GM23338 (cell line): ENCODE results near the gene ANTXR1. TPM values are rescaled to one million over a fixed set of nuclear protein-coding genes. Genes with fewer than 3 reads are reported as not detected.

Experiments used
- ATAC-seq: fragments of 200-7000 bp; cut with Tn5 transposase; 3 replicates; pipeline ENCODE4 v1.9.1; 2020
- DNase-seq: peaks from one replicate; pipeline ENCODE4 v3.0.0-alpha.2; 2015; ENCODE audit warnings: low spot score
- H2AFZ ChIP-seq: fragments of 200-600 bp; sonication (generic); 2 replicates; pipeline ENCODE4 v1.8.0; 2016; ENCODE audit warnings: antibody characterized with exemption, mild to moderate bottlenecking, moderate library complexity
- H3F3A ChIP-seq: fragments of 200-600 bp; sonication (generic); replicated peaks from 2 replicates; pipeline ENCODE4 v1.8.0; 2017; ENCODE audit warnings: antibody characterized with exemption, mixed run types, low read depth
- H3K27ac ChIP-seq: fragments of 200-600 bp; sonication (generic); 2 replicates; pipeline ENCODE4 v1.6.1; 2016; ENCODE audit warnings: low read depth
- H3K27me3 ChIP-seq: fragments of 200-600 bp; sonication (generic); 2 replicates; pipeline ENCODE4 v1.8.0; 2016; ENCODE audit warnings: mild to moderate bottlenecking, mixed run types, moderate library complexity; ENCODE audit not compliant: insufficient read depth
- H3K36me3 ChIP-seq: fragments of 200-600 bp; sonication (generic); 2 replicates; pipeline ENCODE4 v1.8.0; 2016; ENCODE audit warnings: mild to moderate bottlenecking; ENCODE audit not compliant: insufficient read depth
- H3K4me1 ChIP-seq: fragments of 200-600 bp; sonication (generic); 2 replicates; pipeline ENCODE4 v1.8.0; 2016; ENCODE audit warnings: mild to moderate bottlenecking, moderate library complexity; ENCODE audit not compliant: insufficient read depth
- H3K4me2 ChIP-seq: fragments of 200-600 bp; sonication (generic); 2 replicates; pipeline ENCODE4 v1.7.1; 2017; ENCODE audit warnings: mixed run types
- H3K4me3 ChIP-seq: fragments of 200-600 bp; sonication (generic); 2 replicates; pipeline ENCODE4 v1.6.1; 2016; ENCODE audit warnings: mixed run types
- H3K79me2 ChIP-seq: fragments of 200-600 bp; sonication (generic); replicated peaks from 2 replicates; pipeline ENCODE4 v1.8.0; 2017; ENCODE audit warnings: mild to moderate bottlenecking; ENCODE audit not compliant: insufficient read depth
- H3K9me2 ChIP-seq: fragments of 200-600 bp; sonication (generic); 2 replicates; pipeline ENCODE4 v1.8.0; 2017; ENCODE audit not compliant: insufficient read depth
- H4K20me1 ChIP-seq: fragments of 200-600 bp; sonication (generic); replicated peaks from 2 replicates; pipeline ENCODE4 v1.8.0; 2017; ENCODE audit warnings: mild to moderate bottlenecking; ENCODE audit not compliant: insufficient read depth
- H3K27ac Mint-ChIP-seq: 2 replicates; pipeline ENCODE4 v1.8.0; 2020; ENCODE audit warnings: inconsistent platforms, mild to moderate bottlenecking, moderate library complexity, mixed read lengths
- H3K27me3 Mint-ChIP-seq: 3 replicates; pipeline ENCODE4 v1.8.0; 2022; ENCODE audit warnings: low read depth, mild to moderate bottlenecking, moderate library complexity, mixed read lengths, inconsistent platforms; ENCODE audit not compliant: insufficient read depth, poor library complexity
- H3K36me3 Mint-ChIP-seq: 3 replicates; pipeline ENCODE4 v1.8.0; 2021; ENCODE audit warnings: low read depth, mild to moderate bottlenecking, inconsistent platforms, moderate library complexity, mixed read lengths
- H3K4me1 Mint-ChIP-seq: 3 replicates; pipeline ENCODE4 v1.8.0; 2020; ENCODE audit warnings: mild to moderate bottlenecking, inconsistent platforms, mixed read lengths
- H3K4me3 Mint-ChIP-seq: 3 replicates; pipeline ENCODE4 v1.8.0; 2021; ENCODE audit warnings: moderate library complexity, mild to moderate bottlenecking, inconsistent platforms, mixed read lengths
- H3K9me3 Mint-ChIP-seq: 3 replicates; pipeline ENCODE4 v1.8.0; 2020; ENCODE audit warnings: moderate library complexity, mild to moderate bottlenecking, inconsistent platforms, mixed read lengths
- CREB1 ChIP-seq: fragments of 250-450 bp; sonication (Bioruptor Pico); IDR thresholded peaks from 2 replicates; pipeline ENCODE4 v1.5.0; 2020; ENCODE audit warnings: low read depth, mild to moderate bottlenecking, moderate library complexity
- ETS1 ChIP-seq: IDR thresholded peaks from 2 replicates; pipeline ENCODE4 v1.6.1; 2016; ENCODE audit warnings: antibody characterized with exemption
- EZH2phosphoT487 ChIP-seq: fragments of 200-600 bp; sonication (generic); IDR thresholded peaks from one replicate; pipeline ENCODE4 v1.8.1; 2018; ENCODE audit warnings: antibody characterized with exemption; ENCODE audit not compliant: unreplicated experiment
- NANOG ChIP-seq: IDR thresholded peaks from 2 replicates; pipeline ENCODE4 v1.6.1; 2016; ENCODE audit warnings: antibody characterized with exemption, borderline replicate concordance
- POLR2AphosphoS5 ChIP-seq: IDR thresholded peaks from 2 replicates; pipeline ENCODE4 v1.6.1; 2016; ENCODE audit warnings: antibody characterized with exemption, low read depth
- STAT1 ChIP-seq: IDR thresholded peaks from one replicate; pipeline ENCODE4 v1.6.1; 2016; ENCODE audit warnings: antibody characterized with exemption; ENCODE audit not compliant: unreplicated experiment
- ZNF114 ChIP-seq: fragments of 250-450 bp; sonication (Bioruptor Pico); IDR thresholded peaks from 2 replicates; pipeline ENCODE4 v1.5.0; 2020; ENCODE audit warnings: mild to moderate bottlenecking, moderate library complexity
- ZNF462 ChIP-seq: fragments of 250-450 bp; sonication (Bioruptor Pico); IDR thresholded peaks from 2 replicates; pipeline ENCODE4 v1.5.0; 2020; ENCODE audit warnings: mild to moderate bottlenecking, moderate library complexity
- polyA plus RNA-seq: library from polyadenylated mRNA; unstranded; fragments of >200 nt; fragmentation: Nextera tagmentation; extraction: Ambion mirVana; gene quantifications from 2 replicates; pipeline ENCODE4 v1.2.1, GENCODE V29; 2016
- total RNA-seq: library from RNA; depleted of rRNA; stranded (reverse); fragments of >200 nt; shearing (Covaris generic); gene quantifications from 2 replicates; pipeline ENCODE4 v1.2.3, GENCODE V29; 2014

Gene ANTXR1
- total and polyA plus RNA-seq, 2 experiments from 2014 or later = 16.1 to 23.1 TPM

DNA sequence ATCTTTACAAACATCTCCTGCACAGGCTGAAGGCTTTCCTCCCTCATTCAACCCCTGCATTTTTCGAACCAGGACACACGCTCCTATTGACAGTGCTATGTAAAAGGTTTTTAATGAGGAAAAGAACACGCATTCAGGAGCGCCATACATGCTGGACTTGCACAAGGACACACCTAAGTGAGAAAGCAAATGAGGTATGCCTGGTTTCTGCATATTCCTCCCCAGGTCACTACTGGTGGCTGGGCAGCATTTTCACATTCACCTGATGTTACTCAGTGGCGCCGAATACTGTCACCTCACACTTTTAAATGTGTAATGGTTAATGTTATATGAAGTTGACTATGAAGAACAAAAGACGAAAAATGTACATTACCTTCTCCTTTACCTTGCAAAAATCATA is 150.6 kb downstream of the ANTXR1 start:
- H3K27ac Mint-ChIP-seq = no peak overlapping the region
- Histone ChIP-seq H3K9me2 (peaks cover 3% of the 10 kb centered on the region; the same call in 1 of the 2 replicates), H4K20me1 (no peaks in the 10 kb centered on the region; the same call in 1 of the 2 replicates), H3K4me2 (no peak overlapping the region), H3K27me3 (no peaks in the 10 kb centered on the region), H3F3A (no peaks in the 10 kb centered on the region), H3K4me1 (peaks cover 19% of the 10 kb centered on the region), H3K4me3 (no peak overlapping the region), H3K79me2 (no peaks in the 10 kb centered on the region), H3K27ac (no peak overlapping the region), H2AFZ (no peak overlapping the region), H3K36me3 (no peaks in the 10 kb centered on the region)
- no peak overlapping the region for H3K4me3 Mint-ChIP-seq
- H3K27me3 Mint-ChIP-seq = peaks cover 3% of the 10 kb centered on the region
- H3K36me3 Mint-ChIP-seq = peaks cover 4% of the 10 kb centered on the region; the same call in 2 of the 3 replicates
- ATAC-seq (no peak), DNase-seq (no peak)
- H3K9me3 Mint-ChIP-seq = no peaks in the 10 kb centered on the region
- TF ChIP-seq NANOG (no peak), STAT1 (no peak), EZH2phosphoT487 (no peak), CREB1 (no peak), ZNF114 (no peak), ETS1 (no peak), POLR2AphosphoS5 (no peak), ZNF462 (CRISPR knock-in tag) (no peak)
- H3K4me1 Mint-ChIP-seq = peaks cover 25% of the 10 kb centered on the region
